Muscle of leg (tissue), 16 donors: Measurements from ENCODE around the gene MARCO. TPM values are rescaled to one million over a fixed set of nuclear protein-coding genes. Genes with fewer than 3 reads are reported as not detected.

ENCODE experiments used
- DNase-seq: peaks from one replicate; pipeline ENCODE4 v3.0.0; 2013
- H3K27ac ChIP-seq: one replicate; pipeline ENCODE4 v1.5.1; 2013; ENCODE audit warnings: mild to moderate bottlenecking, low read length, control low read depth
- H3K27me3 ChIP-seq: one replicate; pipeline ENCODE4 v1.6.1; 2013; ENCODE audit warnings: low read length; ENCODE audit not compliant: control insufficient read depth, insufficient read depth
- H3K36me3 ChIP-seq: one replicate; pipeline ENCODE4 v1.6.1; 2013; ENCODE audit warnings: low read length; ENCODE audit not compliant: control insufficient read depth, insufficient read depth
- H3K4me1 ChIP-seq: one replicate; pipeline ENCODE4 v1.6.1; 2013; ENCODE audit warnings: low read length; ENCODE audit not compliant: control insufficient read depth, insufficient read depth
- H3K4me3 ChIP-seq: one replicate; pipeline ENCODE4 v1.5.1; 2013; ENCODE audit warnings: low read length, control low read depth
- H3K9me3 ChIP-seq: replicated peaks from 2 replicates; pipeline ENCODE4 v1.6.1; 2013; ENCODE audit warnings: low read depth, low read length; ENCODE audit not compliant: control insufficient read depth
- WGBS: methylation state at CpG from one replicate; pipeline ENCODE4 v1.1.5; 2013; ENCODE audit warnings: missing lambda C conversion rate; ENCODE audit not compliant: insufficient coverage; 5-methylcytosine and 5-hydroxymethylcytosine counted together
- long read RNA-seq, 11 donors: transcript quantifications; one replicate each; lab custom pipeline, GENCODE V29; 2026
- polyA plus RNA-seq, 8 donors: library from polyadenylated mRNA; unstranded; fragments of 120-200 nt; gene quantifications; one replicate each; pipeline versions ENCODE4 v1.2.1 to v1.2.3, GENCODE V29; 2013; ENCODE audit warnings: inconsistent platforms in 1 of 8, low replicate concordance in 1 of 8; ENCODE audit not compliant: insufficient read length in 8 of 8, insufficient read depth in 1 of 8
- total RNA-seq: library from RNA; stranded (reverse); fragments of 120-200 nt; gene quantifications from one replicate; pipeline ENCODE4 v1.2.4, GENCODE V29; 2013

The MARCO gene
- 1.7 TPM for total RNA-seq
- 1 to 10 TPM in 7 of 8 donors, under 1 TPM in 1; 0.98 to 2.0 (median 1.2) TPM for polyA plus RNA-seq
- long read RNA-seq, donor 1, result 0 reads
- long read RNA-seq, donor 2, result 0 reads
- long read RNA-seq, donor 3, result 0 reads
- long read RNA-seq, donor 4, result 0 reads
- long read RNA-seq, donor 5, result 0 reads
- long read RNA-seq, donor 6, partial matches to known transcripts, result 0 of 1 reads
- long read RNA-seq, donor 6, other reads (novel, unspliced or antisense), result 0 of 1 reads
- long read RNA-seq, donor 7, result 0 reads
- long read RNA-seq, donor 8, result 0 reads
- long read RNA-seq, donor 9, result 0 reads
- long read RNA-seq, donor 10, result 0 reads
- long read RNA-seq, donor 11, partial matches to known transcripts, result 0 of 3 reads
- long read RNA-seq, donor 11, other reads (novel, unspliced or antisense), result 0 of 3 reads

DNA sequence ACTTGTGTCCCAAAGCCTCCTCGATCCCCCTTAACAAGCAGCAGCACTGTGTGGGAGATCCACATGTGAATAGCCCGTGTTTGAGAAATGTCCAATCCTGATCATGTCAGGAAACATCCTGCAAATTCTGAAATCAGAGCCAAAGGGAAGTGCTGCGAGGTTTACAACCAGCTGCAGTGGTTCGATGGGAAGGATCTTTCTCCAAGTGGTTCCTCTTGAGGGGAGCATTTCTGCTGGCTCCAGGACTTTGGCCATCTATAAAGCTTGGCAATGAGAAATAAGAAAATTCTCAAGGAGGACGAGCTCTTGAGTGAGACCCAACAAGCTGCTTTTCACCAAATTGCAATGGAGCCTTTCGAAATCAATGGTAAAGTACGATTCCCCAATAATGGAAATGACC lies at the start of gene MARCO:
Gene MARCO (plus strand): TSS at position 164 of the 400 bp plus-strand sequence. CDS start 107 bp downstream, at position 271.
- no peak within 1 kb of the TSS for H3K4me3 ChIP-seq
- DNase-seq, result peak; percentile 75
- no peaks in the 10 kb centered on the region for H3K9me3 ChIP-seq
- peak within 1 kb of the TSS; percentile 17 for H3K27ac ChIP-seq
- WGBS, result 41% methylated on average over 6 of the region's 7 CpGs
- peaks cover 4% of the 10 kb centered on the region for H3K4me1 ChIP-seq
- no peaks in the 10 kb centered on the region for H3K27me3 ChIP-seq
- no peaks in the 10 kb centered on the region for H3K36me3 ChIP-seq

DNA sequence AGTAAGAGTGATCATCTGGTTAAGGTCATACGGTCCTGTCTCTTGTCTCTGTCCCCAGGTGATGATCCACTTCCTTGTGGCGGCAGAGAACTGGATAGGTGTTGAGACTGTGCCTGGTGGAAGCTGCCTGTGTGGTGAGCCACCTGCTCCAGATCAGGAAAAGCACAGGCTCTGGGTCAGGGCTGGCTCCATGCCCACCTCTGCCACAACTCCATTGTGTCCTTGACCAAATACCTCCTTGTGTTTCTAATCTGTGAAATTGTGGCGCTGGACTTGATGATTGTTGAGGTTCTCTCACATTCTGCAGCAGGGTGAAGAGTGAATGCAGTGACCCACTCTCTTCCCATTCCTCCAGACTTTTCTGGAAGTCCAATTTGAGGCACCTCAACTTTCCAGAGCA lies 48.9 kb upstream of the MARCO start:
- Histone ChIP-seq H3K27ac (no peak overlapping the region), H3K4me3 (no peak overlapping the region), H3K27me3 (no peaks in the 10 kb centered on the region), H3K36me3 (no peaks in the 10 kb centered on the region), H3K4me1 (no peaks in the 10 kb centered on the region), H3K9me3 (peaks cover 10% of the 10 kb centered on the region)
- DNase-seq, result no peak
- WGBS, result 83% methylated on average over 1 of the region's 3 CpGs

GRCh38 chr2:118902266-118903028 lies 39.5 kb upstream of the MARCO start:
- no peaks in the 10 kb centered on the region for H3K9me3 ChIP-seq
- H3K4me1 ChIP-seq, result no peaks in the 10 kb centered on the region
- H3K27me3 ChIP-seq, result peaks cover 3% of the 10 kb centered on the region
- no peak overlapping the region for H3K27ac ChIP-seq
- no peak overlapping the region for H3K4me3 ChIP-seq
- H3K36me3 ChIP-seq, result no peaks in the 10 kb centered on the region
- DNase-seq, result peak; percentile 47
- WGBS, result 76% methylated on average over 3 of the region's 11 CpGs

- Histone ChIP-seq H3K9me3 (no peaks in the 10 kb centered on the region), H3K27me3 (peaks cover 3% of the 10 kb centered on the region), H3K27ac (no peak overlapping the region), H3K36me3 (no peaks in the 10 kb centered on the region), H3K4me3 (no peak overlapping the region), H3K4me1 (no peaks in the 10 kb centered on the region)
- no peak for DNase-seq
- WGBS, result no CpG with 5 or more reads among the region's 2 CpGs
Observed at GRCh38 chr2:118903029-118903351, 39.0 kb upstream of the MARCO start.

- Histone ChIP-seq H3K27ac (no peak overlapping the region), H3K4me3 (no peak overlapping the region), H3K36me3 (no peaks in the 10 kb centered on the region), H3K9me3 (no peaks in the 10 kb centered on the region), H3K27me3 (peaks cover 3% of the 10 kb centered on the region), H3K4me1 (no peaks in the 10 kb centered on the region)
- 40% methylated on average over 3 of the region's 11 CpGs for WGBS
- DNase-seq, result no peak
Observed at GRCh38 chr2:118903551-118904479, 38.2 kb upstream of the MARCO start.

DNA sequence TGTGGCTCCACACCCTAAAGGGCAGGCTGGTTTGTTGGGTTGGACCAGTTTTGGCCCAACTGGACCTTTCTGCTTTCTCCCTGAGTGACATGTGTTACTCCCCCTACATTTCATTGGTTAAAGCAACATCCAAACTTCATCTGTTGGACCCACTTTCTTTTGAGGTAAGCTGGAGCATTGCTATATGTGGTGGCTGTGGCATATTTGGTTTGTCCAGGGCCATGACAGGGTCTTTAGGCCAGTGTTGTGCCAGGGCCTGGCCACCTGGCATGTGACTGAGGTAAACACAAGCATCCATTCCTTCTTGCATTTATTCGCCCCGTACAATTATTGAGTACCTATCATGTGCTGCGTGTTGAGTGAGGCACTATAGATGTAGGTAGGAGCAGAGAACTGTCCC lies 36.8 kb upstream of the MARCO start:
- no peak overlapping the region for H3K27ac ChIP-seq
- no peaks in the 10 kb centered on the region for H3K36me3 ChIP-seq
- peaks cover 3% of the 10 kb centered on the region for H3K27me3 ChIP-seq
- no peak for DNase-seq
- no peaks in the 10 kb centered on the region for H3K4me1 ChIP-seq
- no peak overlapping the region for H3K4me3 ChIP-seq
- no peaks in the 10 kb centered on the region for H3K9me3 ChIP-seq
- WGBS, result 100% methylated on average over 1 of the region's 3 CpGs

DNA sequence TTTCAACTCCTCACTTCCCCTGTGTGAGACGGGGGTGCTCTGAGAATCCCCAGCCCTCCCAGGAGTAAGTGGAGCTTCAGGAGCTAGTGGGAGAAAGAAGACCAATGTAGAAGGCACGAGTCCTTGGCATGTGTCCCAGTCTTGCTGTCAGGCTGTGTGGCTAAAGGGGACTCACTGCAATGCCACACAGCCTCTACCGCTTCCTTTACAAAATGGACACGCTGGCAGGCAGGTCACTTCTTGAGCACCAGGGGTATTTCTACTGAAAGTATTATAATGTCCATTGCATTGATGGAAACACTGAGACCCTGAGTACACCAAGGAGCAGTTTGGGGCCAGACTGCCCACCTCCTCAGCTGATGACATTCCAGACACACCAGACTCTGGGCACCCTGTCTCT lies 35.8 kb upstream of the MARCO start:
- 67% methylated on average over 1 of the region's 4 CpGs for WGBS
- Histone ChIP-seq H3K36me3 (no peaks in the 10 kb centered on the region), H3K9me3 (no peaks in the 10 kb centered on the region), H3K4me1 (no peaks in the 10 kb centered on the region), H3K4me3 (no peak overlapping the region), H3K27me3 (peaks cover 3% of the 10 kb centered on the region), H3K27ac (no peak overlapping the region)
- DNase-seq, result no peak

DNA sequence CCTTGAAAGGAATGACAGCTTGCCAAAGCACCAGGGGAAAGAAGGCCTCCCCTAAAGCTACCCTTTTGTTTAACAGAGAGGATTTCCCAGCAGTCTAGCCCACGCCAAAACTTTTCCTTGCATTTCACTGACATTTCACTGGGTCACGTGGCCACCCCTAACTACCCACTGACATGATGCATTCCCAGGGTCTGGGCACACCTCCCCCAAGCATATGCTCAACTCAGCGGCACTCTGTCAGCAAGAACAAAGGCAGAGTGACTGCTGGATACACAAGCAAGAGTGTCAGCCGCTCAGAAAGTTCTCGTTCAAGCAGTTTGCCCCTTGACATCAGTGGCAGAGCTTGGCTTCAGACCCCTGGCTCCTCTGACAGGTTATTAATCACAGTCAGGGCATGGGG lies 34.2 kb upstream of the MARCO start:
- no peak overlapping the region for H3K27ac ChIP-seq
- no peaks in the 10 kb centered on the region for H3K9me3 ChIP-seq
- no peaks in the 10 kb centered on the region for H3K36me3 ChIP-seq
- H3K4me3 ChIP-seq, result no peak overlapping the region
- 37% methylated on average over 3 of the region's 5 CpGs for WGBS
- H3K27me3 ChIP-seq, result no peaks in the 10 kb centered on the region
- no peaks in the 10 kb centered on the region for H3K4me1 ChIP-seq
- DNase-seq, result no peak

DNA sequence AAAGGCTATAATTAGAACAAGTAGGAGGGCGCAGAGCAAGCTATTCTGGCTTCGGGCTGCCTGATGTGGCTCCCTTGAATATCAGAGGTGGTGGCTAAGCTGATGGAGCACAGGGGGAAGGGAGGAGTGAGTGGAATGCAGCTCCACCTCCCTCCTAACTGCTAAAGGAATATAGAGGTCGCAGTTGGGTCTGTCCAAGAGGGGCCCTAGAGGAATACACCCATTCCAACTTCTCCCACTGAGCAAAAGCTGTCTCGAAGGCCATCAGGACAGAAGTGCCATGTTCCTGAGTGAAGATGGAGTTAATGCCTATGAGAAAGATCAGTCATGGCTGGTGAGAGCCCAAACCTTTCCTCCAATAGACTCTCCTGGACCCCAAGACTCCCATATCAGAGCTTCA lies 32.8 kb upstream of the MARCO start:
- no peaks in the 10 kb centered on the region for H3K9me3 ChIP-seq
- H3K4me3 ChIP-seq, result no peak overlapping the region
- WGBS, result 69% methylated on average over 2 of the region's 4 CpGs
- H3K27me3 ChIP-seq, result no peaks in the 10 kb centered on the region
- DNase-seq, result no peak
- no peak overlapping the region for H3K27ac ChIP-seq
- H3K4me1 ChIP-seq, result no peaks in the 10 kb centered on the region
- no peaks in the 10 kb centered on the region for H3K36me3 ChIP-seq
